ENCODE measurements around the gene CAMK2D. TPM values are rescaled to one million over a fixed set of nuclear protein-coding genes. Genes with fewer than 3 reads are reported as not detected.
A peak's percentile ranks its signal among the peaks of the same experiment; 100 is the strongest.

CAMK2D gene
- total RNA-seq, 4 donors from 2014 or later, result 57.3 to 78.4 (median 61.8) TPM

- Histone ChIP-seq H3K4me1 (peaks cover 4% of the 10 kb centered on the region in 2 donors), H3K9me3 (no peaks in the 10 kb centered on the region), H3K4me3 (replicated peaks in 1 of 3) (no peak overlapping the region), H3K27ac (no peak overlapping the region), H3K27me3 (no peaks in the 10 kb centered on the region), H3K36me3 (no peaks in the 10 kb centered on the region)
- WGBS, 2 donors, result 68 to 80% methylated on average over 1 of the region's 1 CpG
- no peak for DNase-seq
- TF ChIP-seq CTCF (IDR thresholded peaks at IDR 0.05), result no peak
- TF ChIP-seq POLR2A (IDR thresholded peaks at IDR 0.05), result no peak
- intact Hi-C loops (cut with DNase I), result no loop called here
Measured at GRCh38 chr4:113444386-113444785, 317.2 kb downstream of the CAMK2D start.

DNA sequence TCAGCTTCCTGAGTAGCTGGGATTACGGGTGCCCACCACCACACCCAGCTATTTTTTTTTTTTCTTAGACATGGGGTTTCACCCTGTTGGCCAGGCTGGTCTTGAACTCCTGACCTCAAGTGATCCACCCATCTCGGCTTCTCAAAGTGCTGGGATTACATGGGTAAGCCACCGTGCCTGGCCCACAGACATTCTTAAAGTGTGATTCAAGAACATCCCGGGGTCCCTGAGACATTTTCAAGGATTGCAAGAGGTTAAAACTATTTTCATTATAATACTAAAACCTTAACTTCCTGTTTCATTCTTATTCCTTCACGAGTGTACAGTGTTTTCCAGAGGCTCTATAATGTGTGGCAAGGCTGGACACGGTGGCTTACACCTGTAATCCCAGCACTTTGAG, 318.7 kb downstream of the CAMK2D start:
- H3K27me3 ChIP-seq, result no peaks in the 10 kb centered on the region
- H3K4me3 ChIP-seq (replicated peaks in 1 of 3), result no peak overlapping the region
- no peak for DNase-seq
- H3K27ac ChIP-seq, result no peak overlapping the region
- intact Hi-C loops (cut with DNase I), result no loop called here
- WGBS, 2 donors, result 84% methylated on average over 6 of the region's 6 CpGs
- peaks cover 4% of the 10 kb centered on the region in 2 donors for H3K4me1 ChIP-seq
- H3K36me3 ChIP-seq, result no peaks in the 10 kb centered on the region
- TF ChIP-seq POLR2A (IDR thresholded peaks at IDR 0.05) (no peak), CTCF (IDR thresholded peaks at IDR 0.05) (no peak)
- H3K9me3 ChIP-seq, result no peaks in the 10 kb centered on the region

DNA sequence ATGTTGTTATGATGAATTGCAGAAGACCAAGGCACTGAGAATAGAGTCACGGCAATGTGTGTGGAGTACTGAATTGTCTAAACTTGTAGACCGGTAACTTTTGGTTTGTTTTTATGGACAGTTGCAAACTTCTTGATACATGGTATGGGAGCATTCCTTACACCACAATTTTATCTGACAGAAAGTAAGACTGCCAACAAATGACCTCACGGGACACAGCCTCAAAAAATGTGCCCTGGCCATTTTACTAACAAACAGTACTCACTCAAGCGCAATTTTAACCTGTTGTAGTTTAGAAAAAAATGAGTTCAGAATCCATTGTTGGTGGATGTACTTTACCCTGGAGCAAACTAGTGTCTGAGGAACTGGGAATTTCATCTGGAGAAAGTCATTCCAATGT, 321.2 kb downstream of the CAMK2D start:
- TF ChIP-seq POLR2A (IDR thresholded peaks at IDR 0.05) (no peak), CTCF (IDR thresholded peaks at IDR 0.05) (no peak)
- peaks cover 0 to 4% of the 10 kb centered on the region in 2 donors for H3K4me1 ChIP-seq
- H3K9me3 ChIP-seq, result no peaks in the 10 kb centered on the region
- DNase-seq, result no peak
- intact Hi-C loops (cut with DNase I), result no loop called here
- H3K27me3 ChIP-seq, result no peaks in the 10 kb centered on the region
- H3K27ac ChIP-seq, result no peak overlapping the region
- H3K36me3 ChIP-seq, result no peaks in the 10 kb centered on the region
- no peak overlapping the region for H3K4me3 ChIP-seq (replicated peaks in 1 of 3)
- 63 to 72% methylated on average over 4 of the region's 4 CpGs for WGBS, 2 donors

GRCh38 chr4:113438596-113438995, 322.9 kb downstream of the CAMK2D start:
- Histone ChIP-seq H3K4me1 (no peaks in the 10 kb centered on the region), H3K9me3 (no peaks in the 10 kb centered on the region), H3K36me3 (no peaks in the 10 kb centered on the region), H3K27ac (no peak overlapping the region), H3K27me3 (no peaks in the 10 kb centered on the region), H3K4me3 (replicated peaks in 1 of 3) (no peak overlapping the region)
- no peak for DNase-seq
- intact Hi-C loops (cut with DNase I), result no loop called here
- TF ChIP-seq POLR2A (IDR thresholded peaks at IDR 0.05), result no peak
- TF ChIP-seq CTCF (IDR thresholded peaks at IDR 0.05), result no peak
- WGBS, 2 donors, result 90 to 95% methylated on average over 5 of the region's 5 CpGs

DNA sequence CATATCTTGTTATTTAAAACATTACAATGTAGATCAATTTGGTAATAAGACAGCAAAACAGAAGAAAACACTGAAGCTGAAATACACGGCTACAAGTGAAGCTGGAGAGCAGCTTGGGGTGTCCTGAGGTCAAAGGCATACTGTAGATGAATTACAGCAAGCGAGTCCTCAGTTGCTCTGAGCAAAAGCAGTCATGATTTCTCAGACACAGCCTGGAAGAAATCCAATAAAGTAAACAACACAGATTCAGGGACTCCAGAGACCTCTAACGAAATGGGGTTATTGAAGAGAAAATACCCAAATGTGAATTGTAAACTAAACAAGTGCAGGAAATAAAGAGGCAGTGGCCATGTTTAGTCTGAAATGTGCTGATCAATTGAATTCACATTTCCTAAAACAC, 324.4 kb downstream of the CAMK2D start:
- no peak for TF ChIP-seq POLR2A (IDR thresholded peaks at IDR 0.05)
- TF ChIP-seq CTCF (IDR thresholded peaks at IDR 0.05), result no peak
- H3K4me1 ChIP-seq, result no peaks in the 10 kb centered on the region
- no peaks in the 10 kb centered on the region for H3K9me3 ChIP-seq
- 72 to 73% methylated on average over 3 of the region's 3 CpGs for WGBS, 2 donors
- no peak overlapping the region for H3K4me3 ChIP-seq (replicated peaks in 1 of 3)
- H3K27ac ChIP-seq, result peak overlapping the region in 1 of 3 donors; percentile 65
- H3K27me3 ChIP-seq, result no peaks in the 10 kb centered on the region
- H3K36me3 ChIP-seq, result no peaks in the 10 kb centered on the region
- intact Hi-C loops (cut with DNase I), result no loop called here
- no peak for DNase-seq

Measured in thyroid gland (tissue), 4 donors.